Left colon (tissue), 2 donors: Measurements from ENCODE around the gene ZNF772. TPM values are rescaled to one million over a fixed set of nuclear protein-coding genes. Genes with fewer than 3 reads are reported as not detected.
A peak's percentile ranks its signal among the peaks of the same experiment; 100 is the strongest.
"Not testable (repeated sequence)": the region's sequence is repeated elsewhere in the genome, so short reads cannot be mapped to it uniquely, and the experiment has no call there.

Source experiments
- ATAC-seq: fragments of 200-7000 bp; cut with Tn5 transposase; one replicate; pipeline ENCODE4 v1.9.1; 2020; ENCODE audit warnings: mild to moderate bottlenecking, moderate library complexity
- DNase-seq, 2 donors: peaks; one replicate each; pipeline ENCODE4 v3.0.0-alpha.2; 2020
- intact Hi-C, 2 donors: fragments of 100-400 bp; cut with DNase I in 1 of 2; cut with micrococcal nuclease in 1 of 2; formaldehyde crosslinking; loops; one replicate each; pipeline versions ENCODE4 v1.11.2 to v1.14.0; 2022; cut with DNase I, micrococcal nuclease
- long read RNA-seq: library from polyadenylated mRNA; unstranded; transcript quantifications from one replicate; pipeline ENCODE4 v2.0.0, GENCODE V29; 2021
- total RNA-seq, 2 donors: library from RNA; stranded (reverse); fragmentation: NEBNext Ultra II Directional; extraction: Animal tissue kit (Norgen Biotek cat#: 25700); gene quantifications; one replicate each; pipeline ENCODE4 v1.2.1, GENCODE V29; 2021
- donor health status: DM: no; HTN: no; CAD: no.
- donor health status: DM: yes; HTN: yes; CAD: no.

The ZNF772 gene
- total RNA-seq: 1 to 10 TPM; 3.2 to 3.8 TPM
- long read RNA-seq, partial matches to known transcripts: 0 of 2 reads
- long read RNA-seq, other reads (novel, unspliced or antisense): 1 of 2 reads

DNA sequence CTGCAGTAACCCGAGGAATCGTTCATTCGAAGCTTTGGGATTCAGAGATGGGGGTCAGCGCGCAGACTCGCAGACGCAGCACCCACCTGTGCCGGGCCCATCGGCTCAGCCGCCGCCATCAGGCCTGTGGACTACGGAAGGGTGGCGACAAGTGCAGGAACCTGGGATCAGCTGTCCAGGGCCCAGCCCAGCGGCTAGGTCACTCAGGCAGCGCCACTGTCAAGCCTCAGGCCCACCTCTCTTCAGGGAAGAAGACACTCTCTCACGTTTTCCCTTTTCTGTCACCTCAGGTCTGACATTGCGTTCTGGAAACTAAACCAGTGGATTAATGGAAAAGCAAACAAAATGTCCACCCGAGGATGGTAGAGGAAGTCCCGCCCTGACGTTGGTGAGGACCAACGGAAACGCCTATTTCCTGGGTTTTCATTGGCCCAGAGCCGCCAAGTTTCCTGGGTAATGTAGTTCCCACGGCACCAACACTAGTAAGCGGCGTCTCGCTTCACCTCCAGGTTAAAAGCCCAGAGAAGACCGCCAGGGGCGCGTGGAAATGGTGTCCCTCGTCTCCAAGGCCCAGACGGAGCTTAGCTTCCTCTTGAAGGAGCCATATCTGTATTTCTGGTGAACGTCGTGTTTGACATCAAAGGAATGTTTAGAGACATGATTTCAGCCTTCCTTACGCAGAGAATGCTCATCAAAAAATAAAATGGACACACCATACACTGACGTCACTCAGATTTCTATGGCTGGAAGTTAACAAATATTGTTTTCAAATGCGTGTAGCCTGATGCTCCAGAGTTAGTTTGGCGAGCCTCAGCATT lies at the start of gene ZNF772:
TSS of gene ZNF772 (minus strand) at position 376 of the 818 bp plus-strand sequence. CDS start at position 119, 257 bp downstream.
- ATAC-seq (peak; percentile 100), DNase-seq (peak; percentile 85 to 91)
- intact Hi-C loops: no loop called here

DNA sequence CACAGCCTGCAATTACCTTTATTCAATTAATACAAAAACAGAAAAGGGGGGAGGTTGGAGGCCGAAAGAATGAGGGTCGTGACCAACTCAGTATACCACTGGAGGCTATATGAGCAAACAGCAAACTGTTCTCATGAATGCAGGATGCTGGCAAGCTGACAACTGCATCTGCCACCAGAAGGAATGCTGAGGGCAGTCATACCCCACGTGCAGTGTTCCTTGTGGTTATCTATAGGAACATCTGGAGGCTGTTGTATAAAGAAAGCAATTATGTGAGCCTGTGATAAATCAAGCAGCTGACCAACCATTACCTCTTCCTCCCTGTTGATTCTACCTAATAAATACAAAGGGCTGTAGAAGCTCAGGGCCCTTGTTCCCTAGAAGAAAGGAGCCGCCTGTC lies 40.7 kb upstream of the ZNF772 start:
- intact Hi-C loops, ATAC-seq, DNase-seq: not testable (repeated sequence)

DNA sequence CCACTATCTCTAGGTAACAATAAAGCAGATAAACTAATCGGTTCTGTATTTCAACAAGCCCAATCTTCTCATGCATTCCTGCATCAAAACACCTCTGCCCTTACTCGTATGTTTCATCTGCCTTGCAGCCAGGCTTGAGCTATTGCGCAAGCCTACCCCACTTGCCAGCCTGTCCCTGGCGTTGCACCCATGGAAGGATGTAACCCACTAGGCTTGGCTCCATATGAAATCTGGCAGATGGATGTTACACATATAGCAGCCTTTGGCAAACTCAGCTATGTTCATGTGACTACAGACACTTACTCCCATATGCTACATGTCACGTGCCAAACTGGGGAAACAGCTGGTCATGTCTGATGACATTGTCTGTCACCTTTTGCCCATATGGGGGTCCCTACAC lies 37.9 kb upstream of the ZNF772 start:
- ATAC-seq (no peak), DNase-seq (no peak)
- intact Hi-C loops: no loop called here

GRCh38 chr19:57512845-57513244 lies 35.5 kb upstream of the ZNF772 start:
- no peak for DNase-seq

GRCh38 chr19:57511484-57511883 lies 34.1 kb upstream of the ZNF772 start:
- ATAC-seq: no peak
- intact Hi-C loops: no loop called here
- no peak for DNase-seq

More at GRCh38 chr19:57512845-57513244, 35.5 kb upstream of the ZNF772 start:
- intact Hi-C loops: no loop called here
- no peak for ATAC-seq

- DNase-seq (no peak), ATAC-seq (no peak)
- intact Hi-C loops: no loop called here
Observed at GRCh38 chr19:57506163-57506562, 28.8 kb upstream of the ZNF772 start.

DNA sequence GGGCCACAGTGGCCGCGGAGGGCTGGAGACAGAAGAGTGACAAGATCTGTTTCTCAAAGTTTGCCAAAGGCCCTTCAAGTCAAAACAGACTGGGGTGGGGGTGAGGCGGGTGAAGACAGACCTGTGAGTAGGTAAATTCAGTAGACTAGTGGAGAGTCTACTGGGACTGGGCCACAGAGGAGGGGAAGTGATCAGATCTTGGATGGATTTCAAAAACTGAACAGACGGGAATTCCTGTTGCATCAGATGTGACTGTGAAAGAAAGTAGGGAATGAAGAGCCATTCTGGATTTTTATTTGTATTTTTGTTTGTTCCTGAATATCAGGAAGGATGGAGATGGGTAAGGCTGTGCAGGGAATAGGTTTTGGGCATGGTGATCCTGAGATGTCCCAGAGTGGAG lies 23.0 kb upstream of the ZNF772 start:
- DNase-seq, ATAC-seq, intact Hi-C loops: not testable (repeated sequence)

DNA sequence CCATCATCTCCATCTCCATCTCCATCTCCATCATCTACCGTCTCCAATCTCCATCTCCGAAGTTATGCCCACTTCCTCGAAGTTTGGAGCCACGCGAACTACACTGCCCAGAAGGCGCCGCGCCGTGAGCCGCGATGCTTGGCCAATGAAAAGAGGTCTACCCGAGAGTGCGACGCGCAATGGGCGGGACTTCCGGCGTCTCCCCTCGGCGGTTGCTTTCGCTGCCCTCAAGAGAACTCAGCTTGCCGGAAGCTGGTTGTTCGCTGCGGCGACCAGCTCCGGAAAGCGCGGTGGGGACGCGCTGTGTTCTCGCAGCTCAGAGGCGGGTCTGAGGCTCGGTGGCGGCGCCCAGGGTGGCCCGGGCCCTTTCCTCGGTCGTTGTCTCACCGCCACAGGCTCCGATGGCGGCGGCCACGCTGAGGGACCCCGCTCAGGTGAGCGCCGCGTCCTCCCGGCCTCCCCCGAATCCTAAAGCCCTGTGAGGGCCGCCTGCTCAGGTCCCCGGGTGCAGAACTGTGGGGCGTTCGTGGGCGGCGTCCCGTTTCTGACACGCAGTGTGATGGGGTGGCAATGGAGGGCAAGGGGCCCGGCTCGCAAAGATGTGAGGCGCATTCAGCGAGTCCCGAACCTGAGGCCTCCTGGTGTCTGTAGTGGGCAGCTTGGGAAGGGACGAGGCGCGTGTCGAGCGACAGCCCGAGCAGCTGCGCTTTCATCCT lies 22.5 kb upstream of the ZNF772 start, which contains the start of gene ZNF773:
TSS of gene ZNF773 (plus strand) at position 259 of the 716 bp plus-strand sequence. CDS start at position 402, 143 bp downstream.
- intact Hi-C loops: not testable (repeated sequence)

DNA sequence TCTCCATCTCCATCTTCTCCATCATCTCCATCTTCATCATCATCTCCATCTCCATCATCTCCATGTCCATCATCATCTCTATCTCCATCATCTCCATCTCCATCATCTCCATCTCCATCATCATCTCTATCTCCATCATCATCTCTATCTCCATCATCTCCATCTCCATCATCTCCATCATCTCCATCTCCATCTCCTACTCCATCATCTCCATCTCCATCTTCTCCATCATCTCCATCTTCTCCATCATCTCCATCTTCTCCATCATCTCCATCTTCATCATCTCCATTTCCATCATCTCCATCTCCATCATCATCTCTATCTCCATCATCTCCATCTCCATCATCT lies 21.9 kb upstream of the ZNF772 start:
- DNase-seq, intact Hi-C loops, ATAC-seq: not testable (repeated sequence)

More for the DNA sequence above, 22.5 kb upstream of the ZNF772 start, which contains the start of gene ZNF773:
- ATAC-seq (peak; percentile 100), DNase-seq (peak; percentile 95 to 99)

- DNase-seq, intact Hi-C loops: not testable (repeated sequence)
- ATAC-seq: peak; percentile 3
Observed at GRCh38 chr19:57488299-57488644, 10.9 kb upstream of the ZNF772 start.

DNA sequence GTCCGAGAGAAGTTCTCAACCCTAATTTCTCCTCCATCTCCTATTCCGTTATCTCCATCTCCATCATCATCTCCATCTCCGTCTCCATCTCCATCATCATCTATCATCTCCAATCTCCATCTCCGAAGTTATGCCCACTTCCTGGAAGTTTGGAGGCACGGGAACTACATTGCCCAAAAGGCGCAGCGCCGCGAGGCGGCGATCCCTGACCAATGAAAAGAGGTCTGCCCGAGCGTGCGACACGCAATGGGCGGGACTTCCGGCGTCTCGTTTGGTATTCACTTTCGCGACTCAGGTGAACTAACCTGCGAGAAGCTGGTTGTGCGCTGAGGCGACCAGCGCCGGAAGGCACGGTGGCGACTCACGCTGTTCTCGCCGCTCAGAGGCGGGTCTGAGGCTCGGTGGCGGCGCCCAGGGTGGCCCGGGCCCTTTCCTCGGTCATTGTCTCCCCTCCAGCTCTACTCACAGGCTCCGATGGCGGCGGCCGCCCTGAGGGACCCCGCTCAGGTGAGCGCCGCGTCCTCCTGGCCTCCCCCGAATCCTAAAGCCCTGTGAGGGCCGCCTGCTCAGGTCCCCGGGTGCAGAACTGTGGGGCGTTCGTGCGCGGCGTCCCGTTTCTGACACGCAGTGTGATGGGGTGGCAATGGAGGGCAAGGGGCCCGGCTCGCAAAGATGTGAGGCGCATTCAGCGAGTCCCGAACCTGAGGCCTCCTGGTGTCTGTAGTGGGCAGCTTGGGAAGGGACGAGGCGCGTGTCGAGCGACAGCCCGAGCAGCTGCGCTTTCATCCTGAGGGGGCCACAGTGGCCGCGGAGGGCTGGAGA lies 10.3 kb upstream of the ZNF772 start, which contains the start of gene ZNF419:
TSS of gene ZNF419 (plus strand) at position 274 of the 822 bp plus-strand sequence. CDS start at position 475, 201 bp downstream.
- intact Hi-C loops: not testable (repeated sequence)
- peak; percentile 100 for ATAC-seq
- peak; percentile 92 to 97 for DNase-seq

DNA sequence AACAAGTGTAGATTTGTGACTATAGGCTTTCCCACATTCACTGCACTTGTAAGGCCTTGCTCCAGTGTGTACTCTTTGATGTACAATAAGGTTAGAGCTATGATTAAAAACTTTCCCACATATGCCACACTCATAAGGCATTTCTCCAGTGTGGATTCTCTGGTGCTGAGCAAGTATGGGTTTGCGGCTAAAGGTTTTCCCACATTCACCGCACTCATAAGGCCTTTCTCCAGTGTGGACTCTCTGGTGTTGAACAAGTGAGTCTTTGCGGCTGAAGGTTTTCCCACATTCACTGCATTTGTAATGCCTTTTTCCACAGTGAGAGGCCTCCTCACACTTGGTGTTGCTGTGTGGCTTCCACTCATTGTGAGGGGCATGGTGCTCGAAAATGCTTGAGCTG lies 3.7 kb downstream of the ZNF772 start:
- DNase-seq: no peak
- no peak for ATAC-seq
- intact Hi-C loops: no loop called here

GRCh38 chr19:57466489-57466888 lies 10.9 kb downstream of the ZNF772 start:
- ATAC-seq (no peak), DNase-seq (no peak)
- intact Hi-C loops: no loop called here

DNA sequence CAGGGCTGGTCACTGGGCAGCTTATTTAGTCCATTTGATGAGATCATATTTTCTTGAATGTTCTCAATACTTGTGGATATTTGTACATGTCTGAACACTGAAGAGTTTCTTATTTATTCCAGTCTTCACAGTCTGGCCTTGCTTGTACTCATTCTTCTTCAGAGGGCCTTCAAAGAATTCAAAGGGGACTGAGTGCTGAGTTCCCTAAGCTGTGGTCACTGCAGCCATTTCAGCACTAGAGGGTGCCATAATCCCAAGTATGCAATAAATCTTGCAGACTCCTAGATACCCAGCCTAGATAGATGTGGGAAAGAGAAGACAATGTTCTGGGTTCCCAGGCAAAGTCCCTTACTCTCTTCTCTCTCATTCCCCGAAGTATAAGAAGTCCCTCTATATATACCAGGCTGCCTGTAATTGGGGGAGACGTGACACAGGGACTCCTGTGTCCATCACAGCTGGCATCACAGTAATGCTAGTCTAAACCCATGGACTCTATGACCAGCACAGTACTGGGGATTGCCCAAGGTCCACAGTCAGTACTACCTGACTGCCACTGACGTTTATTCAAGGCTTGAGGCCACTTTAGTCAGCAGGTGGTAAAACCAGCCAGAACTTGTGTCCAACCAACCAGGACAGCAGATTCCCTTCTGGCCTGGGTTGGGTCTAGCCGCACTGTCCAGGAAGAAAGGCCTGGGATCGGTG lies 11.5 kb downstream of the ZNF772 start:
- intact Hi-C loops: no loop called here
- DNase-seq (no peak), ATAC-seq (peak; percentile 77)

DNA sequence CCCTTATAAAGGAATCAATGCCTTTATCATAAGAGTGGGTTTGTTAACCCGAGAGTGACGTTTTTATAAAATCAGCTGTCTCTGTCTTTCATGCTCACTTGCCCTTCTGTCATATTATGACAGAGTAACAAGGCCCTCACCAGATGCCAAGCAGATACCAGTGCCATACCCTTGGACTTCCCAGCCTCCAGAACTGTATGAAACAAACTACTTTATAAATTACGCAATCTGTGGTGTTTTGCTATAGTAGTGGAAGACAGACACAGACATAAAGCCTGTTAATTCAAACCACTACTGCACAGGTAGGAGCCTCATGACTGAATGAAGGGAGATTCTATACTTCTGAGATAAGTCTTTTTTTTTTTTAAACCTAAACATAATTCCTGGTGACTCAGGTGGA lies 25.1 kb downstream of the ZNF772 start:
- DNase-seq: no peak
- ATAC-seq: no peak
- intact Hi-C loops: no loop called here

DNA sequence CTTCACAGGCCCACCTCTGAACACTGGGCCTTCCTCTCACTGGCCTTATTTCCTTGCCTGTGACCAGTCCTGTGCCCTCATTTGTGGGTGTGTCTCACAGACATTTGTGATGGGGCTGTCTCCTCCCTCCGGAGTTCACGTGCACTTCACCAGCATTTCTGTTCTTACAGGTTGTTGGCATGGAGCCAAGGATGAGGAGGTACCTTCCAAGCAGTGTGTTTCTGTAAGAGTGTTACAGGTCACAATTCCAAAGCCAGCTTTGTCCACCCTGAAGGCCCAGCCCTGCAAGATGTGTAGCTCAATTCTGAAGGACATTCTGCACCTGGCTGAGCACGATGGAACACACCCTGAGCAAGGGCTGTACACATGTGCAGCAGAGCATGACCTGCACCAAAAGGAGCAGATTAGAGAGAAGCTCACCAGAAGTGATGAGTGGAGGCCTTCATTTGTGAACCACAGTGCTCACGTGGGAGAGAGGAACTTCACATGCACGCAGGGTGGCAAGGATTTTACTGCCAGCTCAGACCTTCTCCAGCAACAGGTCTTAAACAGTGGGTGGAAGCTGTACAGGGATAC lies 34.2 kb downstream of the ZNF772 start:
- no peak for ATAC-seq
- no peak for DNase-seq
- intact Hi-C loops: no loop called here

- intact Hi-C loops: no loop called here
- DNase-seq (no peak), ATAC-seq (no peak)
Observed at GRCh38 chr19:57441979-57442752, 35.2 kb downstream of the ZNF772 start.
